ENCODE data around the gene ABCC8.

The ABCC8 gene

DNA sequence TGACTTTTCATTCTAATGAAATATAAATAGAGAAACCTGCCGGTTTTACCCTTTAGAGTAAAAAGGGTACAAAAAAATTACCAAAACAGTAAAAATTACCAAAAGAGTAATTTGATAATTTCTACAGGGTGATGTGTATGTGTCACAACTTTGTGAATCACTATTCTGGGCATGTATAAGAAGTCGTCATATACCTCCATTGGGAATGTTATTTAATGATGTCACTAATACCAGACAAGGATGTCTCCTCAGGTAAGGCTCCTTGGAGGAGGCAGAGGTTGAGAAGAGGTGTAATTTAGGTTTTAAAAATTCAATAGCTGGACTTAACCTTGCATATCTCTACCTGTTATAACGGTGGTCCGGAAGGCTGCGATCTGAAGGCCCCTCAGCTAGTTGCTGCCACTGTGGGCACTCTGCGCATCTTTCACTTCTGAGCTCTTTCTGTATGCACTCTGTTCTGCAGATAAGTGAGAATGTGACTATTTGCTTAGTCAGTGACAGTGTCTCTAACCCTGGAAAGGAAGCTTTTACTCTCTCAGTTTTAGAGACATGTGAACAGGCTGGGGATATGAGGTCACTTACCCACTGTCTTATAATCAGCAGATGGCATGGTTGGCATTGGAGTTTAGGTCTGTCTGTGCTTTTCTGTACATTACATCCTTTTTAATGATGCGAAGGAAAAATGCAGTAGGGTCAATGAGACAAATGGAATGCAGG, 126.0 kb downstream of the ABCC8 start:
- ChIA-PET CTCF (no interaction called here), POLR2A (no interaction called here)
- no peak overlapping the region for H3K27ac ChIP-seq (ENCODE audit: extremely low read depth, low read depth, low read length)
- H3K4me1 ChIP-seq (ENCODE audit: control insufficient read depth, insufficient read depth, low read length), result no peaks in the 10 kb centered on the region
- TF ChIP-seq ZNF133 (tag by site-specific recombination; IDR thresholded peaks at IDR 0.05) (no peak), ZNF610 (tag by site-specific recombination; IDR thresholded peaks at IDR 0.05; ENCODE audit: borderline replicate concordance) (no peak), MEIS1 (CRISPR knock-in tag; IDR thresholded peaks at IDR 0.05; ENCODE audit: borderline replicate concordance) (no peak), ZNF174 (tag by site-specific recombination; IDR thresholded peaks at IDR 0.05) (no peak), ZNF146 (tag by site-specific recombination; IDR thresholded peaks at IDR 0.05) (no peak), SP7 (tag by site-specific recombination; IDR thresholded peaks at IDR 0.05) (no peak), OSR2 (tag by site-specific recombination; IDR thresholded peaks at IDR 0.05) (no peak), ZNF660 (tag by site-specific recombination; IDR thresholded peaks at IDR 0.05) (no peak), ZNF10 (tag by site-specific recombination; IDR thresholded peaks at IDR 0.05) (no peak), PRDM1 (tag by site-specific recombination; IDR thresholded peaks at IDR 0.05) (0 out of 2 replicates have a peak, but pooled peaks have one; percentile 21), ZNF555 (tag by site-specific recombination; conservative IDR thresholded peaks at IDR 0.05) (no peak)
- TF ChIP-seq, protein P1, sequence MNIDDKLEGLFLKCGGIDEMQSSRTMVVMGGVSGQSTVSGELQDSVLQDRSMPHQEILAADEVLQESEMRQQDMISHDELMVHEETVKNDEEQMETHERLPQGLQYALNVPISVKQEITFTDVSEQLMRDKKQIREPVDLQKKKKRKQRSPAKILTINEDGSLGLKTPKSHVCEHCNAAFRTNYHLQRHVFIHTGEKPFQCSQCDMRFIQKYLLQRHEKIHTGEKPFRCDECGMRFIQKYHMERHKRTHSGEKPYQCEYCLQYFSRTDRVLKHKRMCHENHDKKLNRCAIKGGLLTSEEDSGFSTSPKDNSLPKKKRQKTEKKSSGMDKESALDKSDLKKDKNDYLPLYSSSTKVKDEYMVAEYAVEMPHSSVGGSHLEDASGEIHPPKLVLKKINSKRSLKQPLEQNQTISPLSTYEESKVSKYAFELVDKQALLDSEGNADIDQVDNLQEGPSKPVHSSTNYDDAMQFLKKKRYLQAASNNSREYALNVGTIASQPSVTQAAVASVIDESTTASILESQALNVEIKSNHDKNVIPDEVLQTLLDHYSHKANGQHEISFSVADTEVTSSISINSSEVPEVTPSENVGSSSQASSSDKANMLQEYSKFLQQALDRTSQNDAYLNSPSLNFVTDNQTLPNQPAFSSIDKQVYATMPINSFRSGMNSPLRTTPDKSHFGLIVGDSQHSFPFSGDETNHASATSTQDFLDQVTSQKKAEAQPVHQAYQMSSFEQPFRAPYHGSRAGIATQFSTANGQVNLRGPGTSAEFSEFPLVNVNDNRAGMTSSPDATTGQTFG (tag by site-specific recombination; IDR thresholded peaks at IDR 0.05; ENCODE audit: borderline replicate concordance), result no peak
- TF ChIP-seq, protein P2, sequence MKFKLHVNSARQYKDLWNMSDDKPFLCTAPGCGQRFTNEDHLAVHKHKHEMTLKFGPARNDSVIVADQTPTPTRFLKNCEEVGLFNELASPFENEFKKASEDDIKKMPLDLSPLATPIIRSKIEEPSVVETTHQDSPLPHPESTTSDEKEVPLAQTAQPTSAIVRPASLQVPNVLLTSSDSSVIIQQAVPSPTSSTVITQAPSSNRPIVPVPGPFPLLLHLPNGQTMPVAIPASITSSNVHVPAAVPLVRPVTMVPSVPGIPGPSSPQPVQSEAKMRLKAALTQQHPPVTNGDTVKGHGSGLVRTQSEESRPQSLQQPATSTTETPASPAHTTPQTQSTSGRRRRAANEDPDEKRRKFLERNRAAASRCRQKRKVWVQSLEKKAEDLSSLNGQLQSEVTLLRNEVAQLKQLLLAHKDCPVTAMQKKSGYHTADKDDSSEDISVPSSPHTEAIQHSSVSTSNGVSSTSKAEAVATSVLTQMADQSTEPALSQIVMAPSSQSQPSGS (tag by site-specific recombination; IDR thresholded peaks at IDR 0.05; ENCODE audit: low read depth), result peak; percentile 69
- H3K4me3 ChIP-seq (ENCODE audit: low read depth, low read length), result no peak overlapping the region
- no peaks in the 10 kb centered on the region for H3K9me3 ChIP-seq (ENCODE audit: control insufficient read depth, insufficient read depth, low read depth, low read length)
- no peaks in the 10 kb centered on the region for H3K36me3 ChIP-seq (ENCODE audit: control insufficient read depth in 2 of 2, insufficient read depth in 1 of 2, low read length in 2 of 2)

DNA sequence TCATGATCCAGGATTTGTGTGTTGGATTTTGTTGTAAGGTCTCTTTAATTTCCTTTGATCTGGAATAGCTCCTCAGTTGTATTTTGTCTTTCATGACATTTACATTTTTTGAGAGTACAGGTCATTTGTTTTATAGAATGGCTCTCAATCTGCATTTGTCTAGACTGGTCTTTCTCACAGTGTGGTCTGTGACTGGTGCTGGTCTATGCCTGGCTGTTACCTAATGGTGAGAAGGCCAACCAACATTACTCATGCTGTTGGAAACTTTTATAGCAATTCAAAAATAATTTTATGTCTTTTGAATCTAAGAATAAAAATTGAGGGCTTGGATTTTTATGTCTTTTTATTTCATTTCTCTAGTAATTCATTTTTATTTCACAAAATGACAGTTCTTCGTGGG, 129.0 kb downstream of the ABCC8 start:
- no peaks in the 10 kb centered on the region for H3K36me3 ChIP-seq (ENCODE audit: control insufficient read depth in 2 of 2, insufficient read depth in 1 of 2, low read length in 2 of 2)
- H3K4me1 ChIP-seq (ENCODE audit: control insufficient read depth, insufficient read depth, low read length), result no peaks in the 10 kb centered on the region
- no peak overlapping the region for H3K27ac ChIP-seq (ENCODE audit: extremely low read depth, low read depth, low read length)
- POLR2A ChIA-PET, result no interaction called here
- no peaks in the 10 kb centered on the region for H3K9me3 ChIP-seq (ENCODE audit: control insufficient read depth, insufficient read depth, low read depth, low read length)
- no peak overlapping the region for H3K4me3 ChIP-seq (ENCODE audit: low read depth, low read length)
- CTCF ChIA-PET, result interaction anchor here (1.0 kb wide), 1 partner anchor 70 kb away, joined by 3 read pairs; no protein-coding TSS in a partner anchor
- TF ChIP-seq ZNF530 (tag by site-specific recombination; IDR thresholded peaks at IDR 0.05; ENCODE audit: low read depth) (no peak), ZNF623 (tag by site-specific recombination; IDR thresholded peaks at IDR 0.05) (no peak), KLF8 (tag by site-specific recombination; IDR thresholded peaks at IDR 0.05) (no peak), ZNF514 (tag by site-specific recombination; IDR thresholded peaks at IDR 0.05) (no peak), ZNF202 (tag by site-specific recombination; IDR thresholded peaks at IDR 0.05; ENCODE audit: borderline replicate concordance) (no peak), ZNF169 (tag by site-specific recombination; IDR thresholded peaks at IDR 0.05) (no peak), ZNF274 (IDR thresholded peaks at IDR 0.05; ENCODE audit: low read length) (no peak), ZNF274 (tag by site-specific recombination; IDR thresholded peaks at IDR 0.05; ENCODE audit: borderline replicate concordance) (no peak), ZNF660 (tag by site-specific recombination; IDR thresholded peaks at IDR 0.05) (no peak), GLIS2 (tag by site-specific recombination; IDR thresholded peaks at IDR 0.05) (no peak), HOXA7 (CRISPR knock-in tag; IDR thresholded peaks at IDR 0.05; ENCODE audit: borderline replicate concordance) (no peak), ZNF133 (tag by site-specific recombination; IDR thresholded peaks at IDR 0.05) (no peak), ZNF146 (tag by site-specific recombination; IDR thresholded peaks at IDR 0.05) (no peak)
- TF ChIP-seq, protein P3, sequence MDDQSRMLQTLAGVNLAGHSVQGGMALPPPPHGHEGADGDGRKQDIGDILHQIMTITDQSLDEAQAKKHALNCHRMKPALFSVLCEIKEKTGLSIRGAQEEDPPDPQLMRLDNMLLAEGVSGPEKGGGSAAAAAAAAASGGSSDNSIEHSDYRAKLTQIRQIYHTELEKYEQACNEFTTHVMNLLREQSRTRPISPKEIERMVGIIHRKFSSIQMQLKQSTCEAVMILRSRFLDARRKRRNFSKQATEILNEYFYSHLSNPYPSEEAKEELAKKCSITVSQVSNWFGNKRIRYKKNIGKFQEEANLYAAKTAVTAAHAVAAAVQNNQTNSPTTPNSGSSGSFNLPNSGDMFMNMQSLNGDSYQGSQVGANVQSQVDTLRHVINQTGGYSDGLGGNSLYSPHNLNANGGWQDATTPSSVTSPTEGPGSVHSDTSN (CRISPR knock-in tag; IDR thresholded peaks at IDR 0.05), result no peak
- TF ChIP-seq, protein P4, sequence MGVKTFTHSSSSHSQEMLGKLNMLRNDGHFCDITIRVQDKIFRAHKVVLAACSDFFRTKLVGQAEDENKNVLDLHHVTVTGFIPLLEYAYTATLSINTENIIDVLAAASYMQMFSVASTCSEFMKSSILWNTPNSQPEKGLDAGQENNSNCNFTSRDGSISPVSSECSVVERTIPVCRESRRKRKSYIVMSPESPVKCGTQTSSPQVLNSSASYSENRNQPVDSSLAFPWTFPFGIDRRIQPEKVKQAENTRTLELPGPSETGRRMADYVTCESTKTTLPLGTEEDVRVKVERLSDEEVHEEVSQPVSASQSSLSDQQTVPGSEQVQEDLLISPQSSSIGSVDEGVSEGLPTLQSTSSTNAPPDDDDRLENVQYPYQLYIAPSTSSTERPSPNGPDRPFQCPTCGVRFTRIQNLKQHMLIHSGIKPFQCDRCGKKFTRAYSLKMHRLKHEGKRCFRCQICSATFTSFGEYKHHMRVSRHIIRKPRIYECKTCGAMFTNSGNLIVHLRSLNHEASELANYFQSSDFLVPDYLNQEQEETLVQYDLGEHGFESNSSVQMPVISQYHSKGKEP (tag by site-specific recombination; IDR thresholded peaks at IDR 0.05), result no peak
- TF ChIP-seq, protein P5, sequence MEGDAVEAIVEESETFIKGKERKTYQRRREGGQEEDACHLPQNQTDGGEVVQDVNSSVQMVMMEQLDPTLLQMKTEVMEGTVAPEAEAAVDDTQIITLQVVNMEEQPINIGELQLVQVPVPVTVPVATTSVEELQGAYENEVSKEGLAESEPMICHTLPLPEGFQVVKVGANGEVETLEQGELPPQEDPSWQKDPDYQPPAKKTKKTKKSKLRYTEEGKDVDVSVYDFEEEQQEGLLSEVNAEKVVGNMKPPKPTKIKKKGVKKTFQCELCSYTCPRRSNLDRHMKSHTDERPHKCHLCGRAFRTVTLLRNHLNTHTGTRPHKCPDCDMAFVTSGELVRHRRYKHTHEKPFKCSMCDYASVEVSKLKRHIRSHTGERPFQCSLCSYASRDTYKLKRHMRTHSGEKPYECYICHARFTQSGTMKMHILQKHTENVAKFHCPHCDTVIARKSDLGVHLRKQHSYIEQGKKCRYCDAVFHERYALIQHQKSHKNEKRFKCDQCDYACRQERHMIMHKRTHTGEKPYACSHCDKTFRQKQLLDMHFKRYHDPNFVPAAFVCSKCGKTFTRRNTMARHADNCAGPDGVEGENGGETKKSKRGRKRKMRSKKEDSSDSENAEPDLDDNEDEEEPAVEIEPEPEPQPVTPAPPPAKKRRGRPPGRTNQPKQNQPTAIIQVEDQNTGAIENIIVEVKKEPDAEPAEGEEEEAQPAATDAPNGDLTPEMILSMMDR (tag by site-specific recombination; IDR thresholded peaks at IDR 0.05), result no peak
